Camera-type eye (tissue), 1 donor: ENCODE data around the gene GPRC5A. TPM values are rescaled to one million over a fixed set of nuclear protein-coding genes. Genes with fewer than 3 reads are reported as not detected.

ENCODE experiments used
- total RNA-seq: library from RNA; depleted of rRNA; stranded (reverse); fragments of >200 nt; gene quantifications from one replicate; pipeline ENCODE4 v1.2.3, GENCODE V29; 2014

The GPRC5A gene, protein sequence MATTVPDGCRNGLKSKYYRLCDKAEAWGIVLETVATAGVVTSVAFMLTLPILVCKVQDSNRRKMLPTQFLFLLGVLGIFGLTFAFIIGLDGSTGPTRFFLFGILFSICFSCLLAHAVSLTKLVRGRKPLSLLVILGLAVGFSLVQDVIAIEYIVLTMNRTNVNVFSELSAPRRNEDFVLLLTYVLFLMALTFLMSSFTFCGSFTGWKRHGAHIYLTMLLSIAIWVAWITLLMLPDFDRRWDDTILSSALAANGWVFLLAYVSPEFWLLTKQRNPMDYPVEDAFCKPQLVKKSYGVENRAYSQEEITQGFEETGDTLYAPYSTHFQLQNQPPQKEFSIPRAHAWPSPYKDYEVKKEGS
- total RNA-seq = 6.4 TPM

GRCh38 chr12:12891080-12891880 is at the start of gene GPRC5A:
Gene GPRC5A (plus strand): TSS chr12:12891562. CDS start chr12:12908250, 16,688 bp downstream.

GRCh38 chr12:12952036-12952435 is 60.7 kb downstream of the GPRC5A start, which contains the start of gene GPRC5D:
Gene GPRC5D (minus strand): TSS chr12:12952170. CDS start chr12:12950384, 1,786 bp downstream.

Other genes starting within 250 kb of the GPRC5A start
- gene GPR19, start 195.4 kb upstream of the GPRC5A start, total RNA-seq = 7.3 TPM
- 165 TPM for gene CDKN1B, start 174.2 kb upstream of the GPRC5A start, total RNA-seq
- 44.7 TPM for gene APOLD1, start 105.9 kb upstream of the GPRC5A start, total RNA-seq
- 89.3 TPM for gene DDX47, start 78.2 kb upstream of the GPRC5A start, total RNA-seq
- gene GPRC5D, start 60.6 kb downstream of the GPRC5A start, total RNA-seq = not detected
- gene HEBP1, start 108.7 kb downstream of the GPRC5A start, total RNA-seq = 20.7 TPM
- 25.7 TPM for gene FAM234B, start 152.8 kb downstream of the GPRC5A start, total RNA-seq
- gene GSG1, start 212.1 kb downstream of the GPRC5A start, total RNA-seq = 17.3 TPM